NCI-H2081 (cell line): ENCODE measurements around the gene PNRC2.

Experiments
- DNase-seq, 2 experiments: peaks; one replicate each; lab custom pipeline; 2025; lab: John Stamatoyannopoulos, UW

PNRC2 gene

GRCh38 chr1:23959461-23960290, at the start of gene PNRC2:
Gene PNRC2, plus strand, starts transcription at chr1:23959828. Its CDS starts 1,630 bp downstream, at chr1:23961458.
- DNase-seq: peak; percentile 98

- DNase-seq: no peak
Observed at GRCh38 chr1:23910144-23910543, 49.5 kb upstream of the PNRC2 start.

- no peak for DNase-seq
Observed at GRCh38 chr1:23910553-23911246, 48.9 kb upstream of the PNRC2 start.

- no peak for DNase-seq
Observed at GRCh38 chr1:23911921-23912320, 47.7 kb upstream of the PNRC2 start.

- no peak for DNase-seq
Observed at GRCh38 chr1:23913212-23913880, 46.3 kb upstream of the PNRC2 start, which contains the start of gene CNR2. Gene CNR2, minus strand, starts transcription at chr1:23913362. Its CDS starts 37,745 bp downstream, at chr1:23875617.

- no peak for DNase-seq
Observed at GRCh38 chr1:23914921-23915320, 44.7 kb upstream of the PNRC2 start.

- DNase-seq: no peak
Observed at GRCh38 chr1:23915466-23915865, 44.2 kb upstream of the PNRC2 start.

GRCh38 chr1:23916209-23917131, 43.2 kb upstream of the PNRC2 start:
- DNase-seq: peak; percentile 14 to 21

GRCh38 chr1:23922321-23922943, 37.2 kb upstream of the PNRC2 start:
- DNase-seq: no peak

GRCh38 chr1:23923592-23924499, 35.8 kb upstream of the PNRC2 start:
- no peak for DNase-seq

GRCh38 chr1:23924601-23925000, 35.0 kb upstream of the PNRC2 start:
- DNase-seq: no peak

GRCh38 chr1:23925279-23925678, 34.3 kb upstream of the PNRC2 start:
- no peak for DNase-seq

- DNase-seq: no peak
Observed at GRCh38 chr1:23927097-23927496, 32.5 kb upstream of the PNRC2 start.

GRCh38 chr1:23928789-23929188, 30.8 kb upstream of the PNRC2 start:
- no peak for DNase-seq

- DNase-seq: no peak
Observed at GRCh38 chr1:23930270-23930669, 29.4 kb upstream of the PNRC2 start.

GRCh38 chr1:23930861-23931490, 28.7 kb upstream of the PNRC2 start:
- no peak for DNase-seq

GRCh38 chr1:23931491-23931880, 28.1 kb upstream of the PNRC2 start:
- no peak for DNase-seq

GRCh38 chr1:23936481-23937176, 23.0 kb upstream of the PNRC2 start:
- no peak for DNase-seq

GRCh38 chr1:23947366-23947765, 12.3 kb upstream of the PNRC2 start:
- DNase-seq: no peak
